Measurements from ENCODE around the gene TBCB. TPM values are rescaled to one million over a fixed set of nuclear protein-coding genes. Genes with fewer than 3 reads are reported as not detected.

Gene TBCB
- total RNA-seq, 1 donor from 2014 or later: 152 TPM

GRCh38 chr19:36114721-36115452, 381 bp upstream of the TBCB start, which contains the start of gene POLR2I:
Gene POLR2I (minus strand): TSS chr19:36114875. CDS start chr19:36114856, 19 bp downstream.
- peak within 1 kb of the TSS; percentile 98 for H3K4me3 ChIP-seq (ENCODE audit: low read depth, low read length)
- FAIRE-seq: no peak
- peak; percentile 98 for DNase-seq (ENCODE audit: low read depth)
- peaks cover 19% of the 10 kb centered on the region for H3K36me3 ChIP-seq (ENCODE audit: control insufficient read depth, insufficient read depth, low read length)
- H3K27me3 ChIP-seq (ENCODE audit: control insufficient read depth, insufficient read depth, low read length): no peaks in the 10 kb centered on the region
- TF ChIP-seq, protein P1, sequence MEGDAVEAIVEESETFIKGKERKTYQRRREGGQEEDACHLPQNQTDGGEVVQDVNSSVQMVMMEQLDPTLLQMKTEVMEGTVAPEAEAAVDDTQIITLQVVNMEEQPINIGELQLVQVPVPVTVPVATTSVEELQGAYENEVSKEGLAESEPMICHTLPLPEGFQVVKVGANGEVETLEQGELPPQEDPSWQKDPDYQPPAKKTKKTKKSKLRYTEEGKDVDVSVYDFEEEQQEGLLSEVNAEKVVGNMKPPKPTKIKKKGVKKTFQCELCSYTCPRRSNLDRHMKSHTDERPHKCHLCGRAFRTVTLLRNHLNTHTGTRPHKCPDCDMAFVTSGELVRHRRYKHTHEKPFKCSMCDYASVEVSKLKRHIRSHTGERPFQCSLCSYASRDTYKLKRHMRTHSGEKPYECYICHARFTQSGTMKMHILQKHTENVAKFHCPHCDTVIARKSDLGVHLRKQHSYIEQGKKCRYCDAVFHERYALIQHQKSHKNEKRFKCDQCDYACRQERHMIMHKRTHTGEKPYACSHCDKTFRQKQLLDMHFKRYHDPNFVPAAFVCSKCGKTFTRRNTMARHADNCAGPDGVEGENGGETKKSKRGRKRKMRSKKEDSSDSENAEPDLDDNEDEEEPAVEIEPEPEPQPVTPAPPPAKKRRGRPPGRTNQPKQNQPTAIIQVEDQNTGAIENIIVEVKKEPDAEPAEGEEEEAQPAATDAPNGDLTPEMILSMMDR (IDR thresholded peaks at IDR 0.05; ENCODE audit: insufficient read depth, low read length, severe bottlenecking): no peak

GRCh38 chr19:36116344-36116637, 1.0 kb downstream of the TBCB start:
- DNase-seq (ENCODE audit: low read depth) (no peak), FAIRE-seq (no peak)
- TF ChIP-seq, protein P1 (IDR thresholded peaks at IDR 0.05; ENCODE audit: insufficient read depth, low read length, severe bottlenecking): no peak

GRCh38 chr19:36120092-36120983, 5.1 kb downstream of the TBCB start:
- FAIRE-seq: no peak
- no peaks in the 10 kb centered on the region for H3K27me3 ChIP-seq (ENCODE audit: control insufficient read depth, insufficient read depth, low read length)
- H3K36me3 ChIP-seq (ENCODE audit: control insufficient read depth, insufficient read depth, low read length): peaks cover 19% of the 10 kb centered on the region

More at GRCh38 chr19:36116344-36116637, 1.0 kb downstream of the TBCB start:
- Histone ChIP-seq H3K36me3 (ENCODE audit: control insufficient read depth, insufficient read depth, low read length) (peaks cover 20% of the 10 kb centered on the region), H3K27me3 (ENCODE audit: control insufficient read depth, insufficient read depth, low read length) (no peaks in the 10 kb centered on the region), H3K4me3 (ENCODE audit: low read depth, low read length) (peak overlapping the region; percentile 98)

DNA sequence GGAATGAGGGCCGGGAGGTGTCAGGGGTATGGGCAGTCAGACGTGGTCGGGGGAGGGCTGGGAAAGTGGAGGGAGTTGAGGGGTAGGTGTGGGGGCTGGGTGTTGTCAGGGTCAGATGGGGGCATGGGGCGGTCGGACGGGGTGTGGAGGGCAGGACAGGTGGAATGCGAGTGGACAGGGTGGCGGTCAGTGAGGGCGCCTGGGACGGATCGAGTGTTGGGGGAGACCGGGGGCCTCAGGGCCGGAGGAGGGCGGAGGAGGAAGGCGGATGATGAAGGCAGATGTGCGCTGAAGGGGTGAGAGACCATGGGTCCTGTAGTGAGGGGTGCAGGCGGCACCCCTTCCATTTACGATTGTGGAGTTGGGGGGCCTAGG, 5.7 kb downstream of the TBCB start:
- no peak for DNase-seq (ENCODE audit: low read depth)
- Histone ChIP-seq H3K4me3 (ENCODE audit: low read depth, low read length) (no peak overlapping the region), H3K27me3 (ENCODE audit: control insufficient read depth, insufficient read depth, low read length) (no peaks in the 10 kb centered on the region), H3K36me3 (ENCODE audit: control insufficient read depth, insufficient read depth, low read length) (peaks cover 22% of the 10 kb centered on the region)
- FAIRE-seq: no peak
- TF ChIP-seq, protein P1 (IDR thresholded peaks at IDR 0.05; ENCODE audit: insufficient read depth, low read length, severe bottlenecking): no peak

More at GRCh38 chr19:36120092-36120983, 5.1 kb downstream of the TBCB start:
- TF ChIP-seq, protein P1 (IDR thresholded peaks at IDR 0.05; ENCODE audit: insufficient read depth, low read length, severe bottlenecking): no peak
- no peak overlapping the region for H3K4me3 ChIP-seq (ENCODE audit: low read depth, low read length)
- DNase-seq (ENCODE audit: low read depth): no peak

GRCh38 chr19:36121486-36122124, 6.3 kb downstream of the TBCB start:
- H3K27me3 ChIP-seq (ENCODE audit: control insufficient read depth, insufficient read depth, low read length): no peaks in the 10 kb centered on the region
- peaks cover 20% of the 10 kb centered on the region for H3K36me3 ChIP-seq (ENCODE audit: control insufficient read depth, insufficient read depth, low read length)
- no peak overlapping the region for H3K4me3 ChIP-seq (ENCODE audit: low read depth, low read length)
- TF ChIP-seq, protein P1 (IDR thresholded peaks at IDR 0.05; ENCODE audit: insufficient read depth, low read length, severe bottlenecking): no peak
- DNase-seq (ENCODE audit: low read depth): no peak
- no peak for FAIRE-seq

Data from bronchial epithelial cell (primary cell).